Measurements from ENCODE around the gene CRY1.
"Not testable (repeated sequence)": the region's sequence is repeated elsewhere in the genome, so short reads cannot be mapped to it uniquely, and the experiment has no call there.

Gene CRY1

GRCh38 chr12:107108995-107109508 lies 15.7 kb upstream of the CRY1 start:
- DNase-seq (ENCODE audit: low spot score) (no peak), FAIRE-seq (no peak)

GRCh38 chr12:107108366-107108765 lies 15.0 kb upstream of the CRY1 start:
- DNase-seq (ENCODE audit: low spot score); FAIRE-seq: not testable (repeated sequence)

DNA sequence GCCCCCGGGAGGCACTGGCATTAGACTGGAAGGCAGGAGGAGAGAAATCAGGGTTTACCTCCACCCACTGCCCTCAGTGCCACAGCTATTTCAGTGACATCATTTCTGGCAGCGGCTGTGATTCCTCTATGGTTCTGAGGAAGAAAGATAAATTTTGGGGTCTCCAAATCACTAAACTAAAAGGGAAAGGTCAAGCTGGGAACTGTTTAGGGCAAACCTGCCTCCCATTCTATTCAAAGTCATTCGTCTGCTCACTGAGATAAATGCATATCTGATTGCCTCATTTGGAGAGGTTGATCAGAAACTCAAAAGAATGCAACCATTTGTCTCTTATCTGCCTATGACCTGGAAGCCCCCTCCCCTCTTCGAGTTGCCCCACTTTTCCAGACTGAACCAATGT lies 14.0 kb upstream of the CRY1 start:
- DNase-seq (ENCODE audit: low spot score) = no peak

GRCh38 chr12:107106241-107107025 lies 13.1 kb upstream of the CRY1 start:
- FAIRE-seq (no peak), DNase-seq (ENCODE audit: low spot score) (no peak)

More for the DNA sequence above, 14.0 kb upstream of the CRY1 start:
- FAIRE-seq = no peak

- DNase-seq (ENCODE audit: low spot score) = no peak
- no peak for FAIRE-seq
Measured at GRCh38 chr12:107105410-107105703, 12.0 kb upstream of the CRY1 start.

DNA sequence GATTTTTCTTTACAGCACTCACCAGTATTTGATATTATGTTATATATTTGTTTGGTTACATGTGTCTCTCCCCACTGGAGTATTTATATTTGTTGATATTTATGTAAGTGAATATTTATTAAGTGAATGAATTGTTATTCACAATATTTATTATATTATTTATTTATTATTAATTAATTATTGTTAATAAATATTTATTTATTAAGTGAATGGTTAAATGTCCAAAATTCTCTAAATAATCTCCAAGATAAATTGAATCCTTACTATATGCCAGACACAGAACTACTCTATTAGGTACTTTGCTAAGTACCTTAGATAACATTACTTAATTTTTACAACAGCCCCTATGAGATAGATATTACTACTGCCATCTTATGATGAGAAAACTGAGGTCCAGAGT lies 10.2 kb upstream of the CRY1 start:
- FAIRE-seq (no peak), DNase-seq (ENCODE audit: low spot score) (no peak)

GRCh38 chr12:107103097-107103496 lies 9.7 kb upstream of the CRY1 start:
- FAIRE-seq (no peak), DNase-seq (ENCODE audit: low spot score) (no peak)

- no peak for DNase-seq (ENCODE audit: low spot score)
- FAIRE-seq = no peak
Measured at GRCh38 chr12:107102294-107102693, 8.9 kb upstream of the CRY1 start.

- no peak for DNase-seq (ENCODE audit: low spot score)
- FAIRE-seq = no peak
Measured at GRCh38 chr12:107101651-107102050, 8.3 kb upstream of the CRY1 start.

GRCh38 chr12:107099917-107100316 lies 6.6 kb upstream of the CRY1 start:
- no peak for DNase-seq (ENCODE audit: low spot score)
- no peak for FAIRE-seq

GRCh38 chr12:107096571-107096970 lies 3.2 kb upstream of the CRY1 start:
- FAIRE-seq (no peak), DNase-seq (ENCODE audit: low spot score) (no peak)

DNA sequence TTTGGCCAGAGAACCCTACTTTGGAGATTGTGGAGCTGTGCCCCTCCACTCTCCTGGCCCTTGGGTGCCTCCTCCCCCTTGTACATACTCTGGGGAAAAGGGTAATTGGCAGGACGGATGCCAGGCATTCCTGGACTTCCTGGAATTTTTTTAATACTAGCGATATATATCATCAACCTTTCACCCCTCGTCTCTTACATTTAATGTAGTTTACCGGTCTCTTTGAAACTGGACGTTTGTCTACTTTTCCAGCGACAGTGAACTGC lies 767 bp upstream of the CRY1 start:
- DNase-seq (ENCODE audit: low spot score) (no peak), FAIRE-seq (no peak)

DNA sequence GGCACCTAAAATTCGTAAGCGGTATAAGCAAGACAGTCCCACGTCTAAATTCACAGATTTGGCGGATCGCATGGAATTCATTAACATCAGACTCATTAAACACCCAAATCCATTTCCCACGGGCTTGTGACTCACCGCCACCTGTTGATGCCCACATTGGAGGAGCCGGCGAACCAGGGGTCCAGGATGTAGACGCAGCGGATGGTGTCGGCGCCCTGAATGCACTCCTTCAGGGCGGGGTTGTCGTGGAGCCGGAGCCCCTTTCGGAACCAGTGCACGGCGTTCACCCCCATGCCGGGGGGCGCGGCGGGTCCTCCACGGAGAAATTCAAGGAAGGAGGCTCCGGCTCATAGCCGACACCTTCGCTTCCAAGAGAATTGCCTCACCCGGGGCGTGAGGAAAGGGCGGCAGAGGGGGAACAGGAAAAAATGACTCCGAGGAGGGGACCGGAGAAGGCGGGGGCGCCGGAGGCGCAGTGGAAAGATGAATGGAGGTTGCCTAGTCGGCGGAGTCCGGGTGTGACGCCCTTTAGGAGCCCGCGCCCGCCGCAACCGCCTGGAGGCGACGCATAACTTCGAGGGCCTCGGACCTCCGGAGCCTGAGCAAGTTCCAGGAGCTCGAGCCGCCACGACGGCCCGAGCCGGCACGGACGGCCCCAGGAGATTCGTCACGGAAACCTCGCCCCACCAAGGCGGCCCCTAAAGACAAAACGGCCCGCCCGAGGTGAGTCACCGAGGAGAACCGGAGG lies 506 bp downstream of the CRY1 start:
- FAIRE-seq = no peak
- peak; percentile 6 for DNase-seq (ENCODE audit: low spot score)

DNA sequence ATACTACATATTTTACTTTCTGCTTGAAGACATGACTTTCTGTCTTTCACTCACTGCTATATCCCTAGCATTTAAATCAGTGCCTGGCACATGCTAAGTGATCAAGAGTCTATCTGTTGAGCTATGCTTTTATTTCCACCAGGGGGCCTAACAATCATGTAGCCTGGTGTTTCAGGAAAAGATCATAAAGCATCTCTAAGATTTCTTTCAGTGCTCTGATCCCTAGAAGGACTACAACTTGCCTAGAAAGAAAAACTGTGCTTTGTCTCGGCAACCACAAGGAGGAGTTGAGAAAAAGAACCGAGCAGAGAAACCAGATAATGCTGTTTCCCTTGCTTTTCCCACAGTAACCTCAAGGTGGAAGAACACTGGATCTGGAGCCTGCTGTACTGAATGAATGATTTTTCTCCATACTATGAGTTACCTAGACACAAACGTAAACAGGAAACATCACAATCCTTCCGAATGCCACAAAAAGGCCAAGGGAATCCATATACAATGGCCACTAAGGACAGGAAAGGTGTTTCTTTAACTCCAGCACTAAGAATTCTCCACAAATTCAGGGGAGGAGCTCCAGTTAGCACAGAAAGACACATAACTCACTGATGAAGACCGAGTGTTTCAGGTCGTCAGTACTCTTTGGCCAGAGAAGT lies 1.2 kb downstream of the CRY1 start:
- DNase-seq (ENCODE audit: low spot score) (peak; percentile 62), FAIRE-seq (no peak)

DNA sequence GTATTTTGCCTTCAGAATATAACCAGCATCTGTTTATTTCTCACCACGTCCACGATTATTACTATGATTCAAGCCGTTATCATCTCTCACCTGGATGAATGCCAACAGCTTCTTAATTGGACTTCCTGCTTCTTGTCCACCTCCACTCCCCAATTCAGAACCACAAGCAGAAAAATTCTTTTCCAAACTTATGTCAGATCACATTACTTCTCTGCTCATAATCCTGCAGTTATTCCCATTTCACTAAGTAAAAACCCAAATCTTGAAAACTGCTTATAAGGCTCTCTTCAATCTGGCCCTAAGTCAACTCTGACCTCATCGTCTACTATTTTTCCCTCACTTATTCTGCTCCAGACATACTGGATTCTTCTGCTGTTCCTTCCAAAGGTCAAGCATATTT lies 2.0 kb downstream of the CRY1 start:
- FAIRE-seq (no peak), DNase-seq (ENCODE audit: low spot score) (no peak)

DNA sequence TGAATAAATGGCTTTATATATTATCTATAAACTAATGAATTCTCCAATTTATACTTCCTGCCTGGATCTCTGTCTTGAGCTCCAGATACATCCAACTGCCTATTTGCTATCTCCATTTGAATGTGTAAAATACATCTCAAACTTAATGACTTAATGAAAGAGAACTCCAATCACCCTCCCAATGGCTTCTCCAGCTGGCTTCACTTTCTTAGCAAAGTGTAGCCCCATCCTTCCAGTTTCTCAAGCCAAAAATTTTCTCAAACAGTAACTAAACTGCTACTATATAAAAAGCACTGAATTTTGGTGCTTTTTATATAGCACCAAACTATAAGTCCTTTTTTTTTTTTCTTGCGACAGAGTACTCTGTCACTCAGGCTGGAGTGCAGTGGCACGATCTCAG lies 2.6 kb downstream of the CRY1 start:
- no peak for DNase-seq (ENCODE audit: low spot score)
- FAIRE-seq = no peak

GRCh38 chr12:107088912-107089311 lies 4.4 kb downstream of the CRY1 start:
- no peak for DNase-seq (ENCODE audit: low spot score)

GRCh38 chr12:107086314-107086713 lies 7.0 kb downstream of the CRY1 start:
- FAIRE-seq (no peak), DNase-seq (ENCODE audit: low spot score) (no peak)

More at GRCh38 chr12:107088912-107089311, 4.4 kb downstream of the CRY1 start:
- no peak for FAIRE-seq

- no peak for DNase-seq (ENCODE audit: low spot score)
- no peak for FAIRE-seq
Measured at GRCh38 chr12:107081778-107082177, 11.6 kb downstream of the CRY1 start.

- FAIRE-seq = no peak
- DNase-seq (ENCODE audit: low spot score) = no peak
Measured at GRCh38 chr12:107080299-107080698, 13.1 kb downstream of the CRY1 start.

DNA sequence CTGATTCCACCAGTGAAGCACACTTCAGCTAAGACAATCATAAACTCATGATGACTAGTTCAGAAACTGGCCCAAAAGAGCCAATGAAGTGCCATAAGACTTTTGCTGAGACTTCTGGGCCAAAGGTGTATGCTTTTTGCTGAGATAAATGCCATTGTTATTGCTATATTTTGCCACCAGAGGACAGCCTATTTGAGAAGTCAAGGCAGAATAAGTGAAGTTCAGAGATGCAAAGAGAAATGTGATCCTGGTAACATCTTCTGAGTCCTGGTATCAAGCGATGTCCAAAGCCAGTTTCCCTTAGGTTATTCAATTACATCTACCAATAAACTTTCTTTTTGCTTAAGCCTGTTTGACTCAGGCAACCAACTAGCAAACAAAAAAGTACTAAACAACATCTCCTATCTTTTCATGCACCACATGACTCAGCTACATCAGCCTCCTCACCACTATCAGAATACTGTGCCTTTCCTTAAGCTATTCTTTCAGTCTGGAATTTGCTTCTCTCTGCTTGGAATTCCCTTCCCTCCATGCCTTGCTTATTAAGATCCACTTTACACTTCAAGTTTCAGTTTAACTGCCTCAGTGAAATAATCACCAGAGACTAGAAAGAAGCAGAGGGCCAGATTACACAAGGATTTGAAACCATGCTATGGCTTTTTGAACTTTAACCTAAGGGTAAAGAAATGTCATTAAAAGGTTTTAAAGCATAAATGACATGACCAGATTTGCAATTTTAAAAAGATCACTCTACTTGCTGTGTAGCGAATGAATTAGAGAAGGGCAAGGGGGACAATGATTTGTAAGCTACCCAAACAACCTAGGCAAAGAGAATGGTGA lies 14.0 kb downstream of the CRY1 start:
- DNase-seq (ENCODE audit: low spot score) = no peak
- FAIRE-seq = no peak

DNA sequence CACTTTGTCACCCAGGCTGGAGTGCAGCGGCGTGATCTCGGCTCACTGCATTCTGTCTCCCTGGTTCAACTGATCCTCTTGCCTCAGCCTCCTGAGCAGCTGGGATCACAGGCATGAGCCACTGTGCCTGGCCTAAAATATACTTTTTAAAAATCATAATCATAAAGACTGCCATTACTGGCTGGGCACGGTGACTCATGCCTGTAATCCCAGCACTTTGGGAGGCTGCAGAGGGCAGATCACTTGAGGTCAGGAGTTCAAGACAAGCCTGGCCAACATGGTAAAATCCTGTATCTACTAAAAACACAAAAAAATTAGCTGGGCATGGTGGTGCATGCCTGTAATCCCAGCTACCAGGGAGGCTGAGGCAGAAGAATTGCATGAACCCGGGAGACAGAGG lies 20.1 kb downstream of the CRY1 start:
- FAIRE-seq; DNase-seq (ENCODE audit: low spot score): not testable (repeated sequence)

Measured in urothelium cell line (cell line).